ENCODE data around the gene CLK2.

- TF ChIP-seq EP300 (conservative IDR thresholded peaks at IDR 0.05; ENCODE audit: poor library complexity, severe bottlenecking): no peak
- no peak for TF ChIP-seq RAD21 (conservative IDR thresholded peaks at IDR 0.05)
Observed at GRCh38 chr1:155242805-155243358, 30.4 kb downstream of the CLK2 start.
